ENCODE results near the gene RASEF. TPM values are rescaled to one million over a fixed set of nuclear protein-coding genes. Genes with fewer than 3 reads are reported as not detected.

The RASEF gene
- total and polyA plus RNA-seq, 3 donors from 2014 or later, result 2.7 to 10.8 (median 9.1) TPM

GRCh38 chr9:83068414-83068813, 5.5 kb upstream of the RASEF start:
- DNase-seq, result no peak
- intact Hi-C loops (cut with DNase I; ENCODE audit: low total_unique reads), result no loop called here
- 60 to 90% methylated on average over 1 of the region's 1 CpG for WGBS, 2 donors
- Histone ChIP-seq H3K9me3 (no peaks in the 10 kb centered on the region), H3K27me3 (no peaks in the 10 kb centered on the region), H3K4me3 (no peak overlapping the region), H3K4me1 (no peaks in the 10 kb centered on the region), H3K27ac (no peak overlapping the region), H3K36me3 (ENCODE audit: low read depth, missing control alignments) (no peaks in the 10 kb centered on the region)
- no peak for TF ChIP-seq POLR2A (IDR thresholded peaks at IDR 0.05)
- TF ChIP-seq, protein P1, sequence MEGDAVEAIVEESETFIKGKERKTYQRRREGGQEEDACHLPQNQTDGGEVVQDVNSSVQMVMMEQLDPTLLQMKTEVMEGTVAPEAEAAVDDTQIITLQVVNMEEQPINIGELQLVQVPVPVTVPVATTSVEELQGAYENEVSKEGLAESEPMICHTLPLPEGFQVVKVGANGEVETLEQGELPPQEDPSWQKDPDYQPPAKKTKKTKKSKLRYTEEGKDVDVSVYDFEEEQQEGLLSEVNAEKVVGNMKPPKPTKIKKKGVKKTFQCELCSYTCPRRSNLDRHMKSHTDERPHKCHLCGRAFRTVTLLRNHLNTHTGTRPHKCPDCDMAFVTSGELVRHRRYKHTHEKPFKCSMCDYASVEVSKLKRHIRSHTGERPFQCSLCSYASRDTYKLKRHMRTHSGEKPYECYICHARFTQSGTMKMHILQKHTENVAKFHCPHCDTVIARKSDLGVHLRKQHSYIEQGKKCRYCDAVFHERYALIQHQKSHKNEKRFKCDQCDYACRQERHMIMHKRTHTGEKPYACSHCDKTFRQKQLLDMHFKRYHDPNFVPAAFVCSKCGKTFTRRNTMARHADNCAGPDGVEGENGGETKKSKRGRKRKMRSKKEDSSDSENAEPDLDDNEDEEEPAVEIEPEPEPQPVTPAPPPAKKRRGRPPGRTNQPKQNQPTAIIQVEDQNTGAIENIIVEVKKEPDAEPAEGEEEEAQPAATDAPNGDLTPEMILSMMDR (IDR thresholded peaks at IDR 0.05), result no peak

- H3K36me3 ChIP-seq (ENCODE audit: low read depth, missing control alignments), result no peaks in the 10 kb centered on the region
- no peak overlapping the region for H3K4me3 ChIP-seq
- TF ChIP-seq, protein P1 (IDR thresholded peaks at IDR 0.05), result no peak
- TF ChIP-seq POLR2A (IDR thresholded peaks at IDR 0.05), result no peak
- WGBS, 2 donors, result 90 to 96% methylated on average over 2 of the region's 2 CpGs
- no peaks in the 10 kb centered on the region for H3K27me3 ChIP-seq
- H3K9me3 ChIP-seq, result no peaks in the 10 kb centered on the region
- no peak overlapping the region for H3K27ac ChIP-seq
- no peaks in the 10 kb centered on the region for H3K4me1 ChIP-seq
- intact Hi-C loops (cut with DNase I; ENCODE audit: low total_unique reads), result no loop called here
- no peak for DNase-seq
These were observed 4.6 kb upstream of the RASEF start for GRCh38 chr9:83067579-83067978.

DNA sequence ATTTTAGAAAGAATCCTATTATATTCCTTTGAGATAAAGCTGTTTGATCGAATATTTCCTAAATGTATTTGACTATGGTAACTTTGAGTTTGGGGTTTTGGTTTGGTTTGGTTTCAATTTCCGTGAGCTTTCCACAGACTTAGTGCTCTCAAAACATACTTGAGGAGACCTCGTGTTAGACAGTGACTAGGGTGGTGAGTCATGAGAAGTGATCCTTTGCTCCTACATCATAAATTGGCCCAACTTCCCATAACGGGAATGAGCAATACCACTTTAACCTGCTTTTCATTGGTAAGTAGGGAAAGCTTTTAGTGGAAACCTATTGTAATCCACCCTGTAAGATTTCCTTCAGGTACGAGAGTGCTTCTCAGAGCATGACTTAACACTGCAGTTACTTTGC, 3.8 kb upstream of the RASEF start:
- no peak for TF ChIP-seq POLR2A (IDR thresholded peaks at IDR 0.05)
- TF ChIP-seq, protein P1 (IDR thresholded peaks at IDR 0.05), result no peak
- H3K27ac ChIP-seq, result no peak overlapping the region
- DNase-seq, result no peak
- no peaks in the 10 kb centered on the region for H3K36me3 ChIP-seq (ENCODE audit: low read depth, missing control alignments)
- H3K4me1 ChIP-seq, result peaks cover 3% of the 10 kb centered on the region
- no peak overlapping the region for H3K4me3 ChIP-seq
- H3K9me3 ChIP-seq, result no peaks in the 10 kb centered on the region
- no peaks in the 10 kb centered on the region for H3K27me3 ChIP-seq
- intact Hi-C loops (cut with DNase I; ENCODE audit: low total_unique reads), result no loop called here
- 80 to 81% methylated on average over 5 of the region's 5 CpGs for WGBS, 2 donors

DNA sequence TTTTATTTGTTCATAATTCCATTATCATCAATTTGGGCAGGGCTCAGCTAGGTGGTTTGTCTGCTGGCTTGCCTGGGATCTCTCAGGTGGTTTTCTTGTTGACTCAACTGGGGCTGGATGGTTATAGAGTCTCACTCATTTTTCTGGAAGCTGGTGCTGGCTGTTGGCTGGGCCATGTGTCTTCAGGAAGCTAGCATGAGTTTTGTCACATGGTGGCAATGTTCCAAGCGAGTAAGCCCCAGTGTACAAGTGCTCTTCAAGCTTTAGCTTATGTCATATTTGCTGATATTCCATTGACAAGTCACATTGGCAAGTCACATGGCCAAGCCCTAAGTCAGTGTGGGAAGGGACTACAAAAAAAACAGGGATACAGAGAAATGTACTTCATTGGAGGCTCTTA, 2.3 kb upstream of the RASEF start:
- Histone ChIP-seq H3K36me3 (ENCODE audit: low read depth, missing control alignments) (no peaks in the 10 kb centered on the region), H3K4me3 (no peak overlapping the region), H3K9me3 (no peaks in the 10 kb centered on the region), H3K27ac (no peak overlapping the region), H3K27me3 (no peaks in the 10 kb centered on the region), H3K4me1 (peaks cover 4% of the 10 kb centered on the region)
- intact Hi-C loops (cut with DNase I; ENCODE audit: low total_unique reads), result no loop called here
- WGBS, 2 donors, result 79 to 94% methylated on average over 1 of the region's 1 CpG
- no peak for TF ChIP-seq POLR2A (IDR thresholded peaks at IDR 0.05)
- TF ChIP-seq, protein P1 (IDR thresholded peaks at IDR 0.05), result no peak
- no peak for DNase-seq

- H3K4me3 ChIP-seq, result peak overlapping the region; percentile 54 to 68
- no peaks in the 10 kb centered on the region for H3K36me3 ChIP-seq (ENCODE audit: low read depth, missing control alignments)
- no peak for TF ChIP-seq POLR2A (IDR thresholded peaks at IDR 0.05)
- TF ChIP-seq, protein P1 (IDR thresholded peaks at IDR 0.05), result no peak
- no peaks in the 10 kb centered on the region for H3K9me3 ChIP-seq
- intact Hi-C loops (cut with DNase I; ENCODE audit: low total_unique reads), result no loop called here
- H3K27ac ChIP-seq, result peak overlapping the region; percentile 49 to 59
- 1% methylated on average over 20 to 53 of the region's 53 CpGs for WGBS, 2 donors
- peak; percentile 50 for DNase-seq
- peaks cover 4% of the 10 kb centered on the region for H3K4me1 ChIP-seq
- H3K27me3 ChIP-seq, result no peaks in the 10 kb centered on the region
These were observed 822 bp downstream of the RASEF start for GRCh38 chr9:83061990-83062650.

Data from testis (tissue), 3 donors.